MCF 10A (cell line): Measurements from ENCODE around the gene SECTM1. TPM values are rescaled to one million over a fixed set of nuclear protein-coding genes. Genes with fewer than 3 reads are reported as not detected.

Experiments
- BruUV-seq: library from RNA; stranded (reverse); fragments of 400-500 nt; replicated peaks from 2 replicates; lab custom pipeline; 2021; lab: Mats Ljungman, UMichigan
- CTCF ChIA-PET: fragments of 300-600 bp; sonication (Branson Sonifier 250); formaldehyde crosslinking; extraction: SDS; loops from one replicate; lab custom pipeline; 2021; ENCODE audit warnings: antibody characterized with exemption, inconsistent platforms; lab: Yijun Ruan, JAX
- POLR2A ChIA-PET: fragments of 300-600, 350-650 bp; sonication (Branson Sonifier 250); formaldehyde crosslinking; extraction: SDS; loops from one replicate; lab custom pipeline; 2020; ENCODE audit warnings: antibody characterized with exemption, inconsistent platforms; lab: Yijun Ruan, JAX
- DNase-seq: peaks from one replicate; pipeline ENCODE4 v3.0.0-alpha.2; 2018; ENCODE audit not compliant: unreplicated experiment
- H3K27ac Mint-ChIP-seq: one replicate; pipeline ENCODE4 v1.8.0; 2022; ENCODE audit warnings: mild to moderate bottlenecking, low read depth, mixed read lengths; ENCODE audit not compliant: unreplicated experiment
- H3K27me3 Mint-ChIP-seq: one replicate; pipeline ENCODE4 v1.8.0; 2022; ENCODE audit warnings: mixed read lengths; ENCODE audit not compliant: insufficient read depth, unreplicated experiment
- H3K36me3 Mint-ChIP-seq: one replicate; pipeline ENCODE4 v1.8.0; 2022; ENCODE audit warnings: mild to moderate bottlenecking, moderate library complexity, mixed read lengths; ENCODE audit not compliant: insufficient read depth, unreplicated experiment
- H3K4me1 Mint-ChIP-seq: one replicate; pipeline ENCODE4 v1.8.0; 2022; ENCODE audit warnings: mixed read lengths; ENCODE audit not compliant: insufficient read depth, unreplicated experiment
- H3K4me3 Mint-ChIP-seq: one replicate; pipeline ENCODE4 v1.8.0; 2022; ENCODE audit warnings: mild to moderate bottlenecking, moderate library complexity, mixed read lengths; ENCODE audit not compliant: unreplicated experiment
- H3K9me3 Mint-ChIP-seq: one replicate; pipeline ENCODE4 v1.8.0; 2022; ENCODE audit warnings: mixed read lengths; ENCODE audit not compliant: unreplicated experiment
- CTCF ChIP-seq: fragments of 200-600 bp; IDR thresholded peaks from one replicate; pipeline ENCODE4 v1.8.0; 2022; ENCODE audit warnings: antibody characterized with exemption, mild to moderate bottlenecking; ENCODE audit not compliant: unreplicated experiment
- intact Hi-C: fragments of 100-400 bp; cut with micrococcal nuclease; formaldehyde crosslinking; loops from 2 replicates; pipeline ENCODE4 v1.14.1; 2022
- total RNA-seq: library from RNA; stranded (reverse); gene quantifications from 2 replicates; pipeline ENCODE4 v1.2.3, GENCODE V29; 2022

Gene SECTM1
- total RNA-seq, 1 experiment from 2014 or later, result 13.4 TPM

- Mint-ChIP-seq H3K27ac (no peak overlapping the region), H3K4me3 (no peak overlapping the region), H3K4me1 (peaks cover 32% of the 10 kb centered on the region), H3K36me3 (no peaks in the 10 kb centered on the region), H3K9me3 (no peaks in the 10 kb centered on the region), H3K27me3 (no peaks in the 10 kb centered on the region)
- peak; percentile 94 for DNase-seq
- TF ChIP-seq CTCF, result no peak
- intact Hi-C loops, result no loop called here
- ChIA-PET CTCF (interaction anchor here (0.7 to 1.3 kb wide), 2 partner anchors 46 to 70 kb away, joined by 3 to 5 read pairs; no protein-coding TSS in a partner anchor), POLR2A (interaction anchor here (0.6 to 5.3 kb wide), 9 partner anchors 8 to 364 kb away, joined by 3 to 50 read pairs (median 7); partner anchors contain the start of genes CSNK1D and SECTM1)
- TSS peak; percentile 87 for BruUV-seq
Observed at GRCh38 chr17:82281502-82282238, 51.9 kb downstream of the SECTM1 start.

- H3K4me3 Mint-ChIP-seq, result no peak overlapping the region
- CTCF ChIA-PET, result interaction anchor here (0.7 kb wide), 1 partner anchor 70 kb away, joined by 3 read pairs; no protein-coding TSS in a partner anchor
- H3K27ac Mint-ChIP-seq, result no peak overlapping the region
Observed at GRCh38 chr17:82281076-82281475, 52.5 kb downstream of the SECTM1 start.

DNA sequence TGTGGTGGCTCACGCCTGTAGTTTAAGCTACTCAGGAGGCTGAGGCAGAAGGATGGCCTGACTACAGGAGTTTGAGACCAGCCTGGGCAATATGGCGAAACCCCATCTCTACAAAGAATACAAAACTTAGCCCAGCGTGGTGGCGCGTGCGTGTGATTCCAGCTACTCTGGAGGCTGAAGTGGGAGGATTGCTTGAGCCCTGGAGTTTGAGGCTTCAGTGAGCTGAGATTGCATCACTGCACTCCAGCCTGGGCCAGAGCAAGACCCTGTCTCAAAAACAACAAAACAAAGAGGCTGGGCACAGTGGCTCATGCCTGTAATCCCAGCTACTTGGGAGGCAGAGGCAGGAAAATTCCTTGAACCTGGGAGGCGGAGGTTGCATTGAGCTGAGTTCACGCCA lies 53.0 kb downstream of the SECTM1 start:
- TF ChIP-seq CTCF, result no peak
- Mint-ChIP-seq H3K9me3 (no peaks in the 10 kb centered on the region), H3K27me3 (no peaks in the 10 kb centered on the region), H3K27ac (no peak overlapping the region), H3K4me3 (no peak overlapping the region), H3K36me3 (no peaks in the 10 kb centered on the region), H3K4me1 (peaks cover 32% of the 10 kb centered on the region)
- CTCF ChIA-PET, result no interaction called here
- no peak for DNase-seq
- BruUV-seq, result no TSS peak
- POLR2A ChIA-PET, result interaction anchor here (0.6 to 4.7 kb wide), 5 partner anchors 7 to 126 kb away, joined by 3 to 36 read pairs (median 4); partner anchors contain the start of gene CSNK1D
- intact Hi-C loops, result no loop called here

More at GRCh38 chr17:82281076-82281475, 52.5 kb downstream of the SECTM1 start:
- H3K4me1 Mint-ChIP-seq, result peaks cover 32% of the 10 kb centered on the region
- no peak for DNase-seq
- no peaks in the 10 kb centered on the region for H3K27me3 Mint-ChIP-seq
- no peak for TF ChIP-seq CTCF
- intact Hi-C loops, result no loop called here
- H3K36me3 Mint-ChIP-seq, result no peaks in the 10 kb centered on the region
- BruUV-seq, result no TSS peak
- H3K9me3 Mint-ChIP-seq, result no peaks in the 10 kb centered on the region
- POLR2A ChIA-PET, result interaction anchor here (0.8 to 5.3 kb wide), 7 partner anchors 8 to 170 kb away, joined by 3 to 50 read pairs (median 8); partner anchors contain the start of genes CSNK1D and SECTM1

GRCh38 chr17:82278786-82279391 lies 54.7 kb downstream of the SECTM1 start:
- ChIA-PET POLR2A (no interaction called here), CTCF (no interaction called here)
- no peak for TF ChIP-seq CTCF
- H3K36me3 Mint-ChIP-seq, result no peaks in the 10 kb centered on the region
- intact Hi-C loops, result no loop called here
- no peak overlapping the region for H3K27ac Mint-ChIP-seq
- no peak overlapping the region for H3K4me3 Mint-ChIP-seq
- no peaks in the 10 kb centered on the region for H3K27me3 Mint-ChIP-seq
- no peak for DNase-seq
- H3K4me1 Mint-ChIP-seq, result peaks cover 22% of the 10 kb centered on the region
- no peaks in the 10 kb centered on the region for H3K9me3 Mint-ChIP-seq
- BruUV-seq, result no TSS peak
